ENCODE data around the gene PDE6G. TPM values are rescaled to one million over a fixed set of nuclear protein-coding genes. Genes with fewer than 3 reads are reported as not detected.

The PDE6G gene
- total and polyA plus RNA-seq, 2 of the 4 experiments (the other 2 are of a cell fraction) = 2.7 TPM; not detected in 1

GRCh38 chr17:81691196-81691595 is 34.9 kb upstream of the PDE6G start:
- Histone ChIP-seq H3K36me3 (ENCODE audit: control insufficient read depth, insufficient read depth, low read length) (peaks cover 95% of the 10 kb centered on the region), H4K8ac (ENCODE audit: low read depth in 2 of 2, low read length in 2 of 2) (no peak overlapping the region), H2AK9ac (replicated peaks; ENCODE audit: low read depth, low read length, poor library complexity) (no peak overlapping the region), H3K79me1 (ENCODE audit: low read depth in 1 of 2, low read length in 2 of 2) (peaks cover 8 to 49% of the 10 kb centered on the region in 2 experiments), H3K9ac (ENCODE audit: low read depth, low read length) (no peak overlapping the region), H3K9me1 (ENCODE audit: insufficient read depth, low read length) (no peaks in the 10 kb centered on the region), H3K4ac (ENCODE audit: low read depth, low read length) (no peak overlapping the region), H2BK5ac (ENCODE audit: low read depth, low read length, poor library complexity, severe bottlenecking) (no peak overlapping the region), H3K4me3 (ENCODE audit: insufficient read depth, low read depth, low read length) (no peak overlapping the region), H2BK15ac (ENCODE audit: low read depth, low read length) (no peak overlapping the region), H4K5ac (ENCODE audit: low read depth, low read length) (no peak overlapping the region), H3K14ac (replicated peaks; ENCODE audit: low read depth, low read length) (no peak overlapping the region), H2BK120ac (ENCODE audit: low read depth, low read length) (no peak overlapping the region), H3K27ac (ENCODE audit: insufficient read depth, low read length) (no peak overlapping the region), H2AK5ac (ENCODE audit: low read depth, low read length) (no peak overlapping the region), H3K4me2 (ENCODE audit: low read depth, low read length) (no peak overlapping the region), H2AFZ (replicated peaks; ENCODE audit: low read length, poor library complexity) (no peak overlapping the region), H3K23ac (ENCODE audit: low read depth, low read length) (no peak overlapping the region), H3K27me3 (ENCODE audit: control insufficient read depth, insufficient read depth, low read length) (no peaks in the 10 kb centered on the region), H3K9me3 (ENCODE audit: control insufficient read depth, insufficient read depth, low read length) (no peaks in the 10 kb centered on the region), H3K56ac (ENCODE audit: extremely low read depth, insufficient read depth, low read length) (no peak overlapping the region), H4K91ac (ENCODE audit: insufficient read depth, low read depth, low read length) (no peak overlapping the region), H3K18ac (ENCODE audit: low read depth, low read length) (no peak overlapping the region), H3K4me1 (ENCODE audit: control insufficient read depth, insufficient read depth, low read length) (no peaks in the 10 kb centered on the region), H2BK20ac (ENCODE audit: low read depth, low read length) (no peak overlapping the region), H4K20me1 (ENCODE audit: insufficient read depth, low read length) (peaks cover 81% of the 10 kb centered on the region)
- ATAC-seq (ENCODE audit: low read depth) (no peak), DNase-seq (no peak)
- TF ChIP-seq NFE2L2 (IDR thresholded peaks at IDR 0.05; ENCODE audit: low read depth, low read length) (no peak), RFX5 (IDR thresholded peaks at IDR 0.05; ENCODE audit: low read depth, low read length) (no peak), CHD1 (IDR thresholded peaks at IDR 0.05; ENCODE audit: low read depth, low read length) (no peak)
- dilution Hi-C loops (cut with HindIII; ENCODE audit: low sequenced_read_pairs, unreplicated experiment) = no loop called here
- in situ Hi-C loops (cut with MboI; ENCODE audit: low sequenced_read_pairs) = no loop called here
- no TSS peak for BruUV-seq (replicated peaks)
- intact Hi-C loops (cut with micrococcal nuclease) = no loop called here
- WGBS, 2 experiments (ENCODE audit: extremely low coverage in 2 of 2, insufficient read length in 1 of 2) = 100% methylated on average over 5 of the region's 18 CpGs; no CpG with 5 or more reads in 1 of the 2 experiments
- CTCF ChIA-PET = no interaction called here
- POLR2A ChIA-PET (ENCODE audit: unreplicated experiment) = no interaction called here
